Adipose tissue (tissue), 3 donors: ENCODE data around the gene ARHGEF17. TPM values are rescaled to one million over a fixed set of nuclear protein-coding genes. Genes with fewer than 3 reads are reported as not detected.

Experiments
- H3K27ac ChIP-seq: one replicate; pipeline ENCODE4 v1.5.1; 2013; ENCODE audit warnings: low read depth, low read length
- WGBS, 3 donors: extraction: QIAGEN DNeasy Blood & Tissue Kit; methylation state at CpG; one replicate each; pipeline ENCODE4 v1.1.7; 2013; 5-methylcytosine and 5-hydroxymethylcytosine counted together
- polyA plus RNA-seq, 3 donors: library from polyadenylated mRNA; stranded (reverse); fragments of 200-250 nt; gene quantifications; one replicate each; pipeline ENCODE4 v1.2.3, GENCODE V29; 2013
- donor health status: healthy with polysubstance abuse.
- donor health status: Bipolar disorder and iron deficiency.
- donor health status: healthy.

ARHGEF17 gene
- polyA plus RNA-seq, 3 donors: 11.1 to 35.5 (median 31.2) TPM

DNA sequence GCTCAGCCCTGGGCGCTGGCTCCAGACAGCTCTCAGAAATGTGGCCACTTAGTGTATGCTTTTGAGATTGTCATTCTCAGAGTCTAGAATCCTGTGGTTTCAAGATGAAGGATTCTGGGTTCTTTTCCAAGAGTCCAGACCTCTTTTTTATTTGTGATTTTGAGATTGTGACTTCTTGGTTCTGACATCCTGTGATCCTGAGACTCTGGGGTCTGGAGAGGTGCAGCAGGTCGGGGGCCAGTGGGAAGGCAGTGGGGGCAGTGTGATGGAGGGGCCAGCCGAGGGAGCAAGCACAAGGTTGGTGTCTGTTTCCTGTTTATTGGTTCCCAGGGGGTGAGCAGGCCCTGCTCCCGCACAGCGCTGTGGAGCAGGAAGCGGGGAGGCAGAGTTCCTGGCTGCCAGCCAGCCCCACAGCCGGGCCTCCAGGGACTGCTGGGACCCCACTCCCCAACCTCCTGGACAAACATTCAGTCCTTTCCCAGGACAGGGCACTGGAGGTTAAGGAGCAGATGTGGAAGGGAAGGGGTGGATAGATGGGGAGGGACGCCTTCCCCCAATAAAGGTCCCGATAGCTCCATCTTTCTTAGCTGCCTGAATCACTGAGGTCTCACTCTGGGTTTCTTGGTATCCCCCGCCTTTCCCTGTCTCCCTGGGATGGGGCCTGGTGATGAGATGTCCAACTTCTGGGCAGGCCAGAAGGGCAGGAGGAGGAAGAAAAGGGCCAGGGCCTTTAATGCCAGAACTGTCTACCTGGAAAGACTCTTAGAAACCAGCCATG is 13.7 kb downstream of the ARHGEF17 start:
- 19 to 59% (median 20%) methylated on average over 10 of the region's 10 CpGs for WGBS, 3 donors
- H3K27ac ChIP-seq: no peak overlapping the region

DNA sequence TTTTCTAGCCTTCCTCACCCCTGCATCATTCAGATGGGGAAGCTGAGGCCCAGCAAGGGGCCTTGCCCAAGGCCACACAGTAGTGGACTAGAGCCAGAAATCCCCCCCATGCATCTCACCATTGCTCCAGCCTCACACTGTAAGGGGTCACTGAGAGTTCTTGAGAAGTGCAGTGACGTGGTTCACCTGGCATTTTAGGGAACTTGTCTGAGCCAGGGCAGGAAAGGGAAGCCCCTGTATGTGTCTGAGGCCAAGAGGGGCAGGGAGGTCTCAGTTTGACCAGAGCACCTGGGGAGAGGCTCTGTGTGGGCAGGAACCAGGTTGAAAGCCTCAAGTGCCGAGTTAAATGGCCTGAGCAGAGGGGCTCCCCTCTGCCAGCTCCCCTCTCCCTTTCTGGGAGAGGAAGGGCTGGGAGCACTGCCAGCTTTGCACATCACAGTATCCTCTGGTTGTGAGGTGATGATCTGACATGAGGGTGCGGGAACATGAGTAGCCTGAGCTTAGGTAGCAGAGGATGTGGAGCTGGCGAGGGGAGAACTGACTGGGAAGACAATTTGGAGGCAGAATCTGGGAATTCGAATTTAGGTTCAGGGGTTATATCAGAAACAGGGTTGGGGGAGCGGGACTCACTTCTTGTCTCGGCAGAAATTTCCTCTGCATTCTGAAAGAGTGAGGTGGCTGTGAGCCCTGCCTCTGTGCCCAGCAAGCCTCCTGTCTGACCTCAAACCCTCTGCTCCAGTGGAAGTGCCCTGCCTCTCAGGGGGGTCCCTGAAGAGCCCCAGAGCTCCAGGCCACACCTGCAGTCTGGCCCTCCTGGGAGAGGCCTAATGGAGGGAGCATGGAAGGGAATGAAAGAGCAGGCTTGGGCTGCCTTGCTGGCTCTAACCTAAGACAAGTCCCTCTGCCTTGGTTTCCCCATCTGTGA is 14.6 kb downstream of the ARHGEF17 start:
- no peak overlapping the region for H3K27ac ChIP-seq
- WGBS, 3 donors: 51 to 87% (median 66%) methylated on average over 7 of the region's 7 CpGs

DNA sequence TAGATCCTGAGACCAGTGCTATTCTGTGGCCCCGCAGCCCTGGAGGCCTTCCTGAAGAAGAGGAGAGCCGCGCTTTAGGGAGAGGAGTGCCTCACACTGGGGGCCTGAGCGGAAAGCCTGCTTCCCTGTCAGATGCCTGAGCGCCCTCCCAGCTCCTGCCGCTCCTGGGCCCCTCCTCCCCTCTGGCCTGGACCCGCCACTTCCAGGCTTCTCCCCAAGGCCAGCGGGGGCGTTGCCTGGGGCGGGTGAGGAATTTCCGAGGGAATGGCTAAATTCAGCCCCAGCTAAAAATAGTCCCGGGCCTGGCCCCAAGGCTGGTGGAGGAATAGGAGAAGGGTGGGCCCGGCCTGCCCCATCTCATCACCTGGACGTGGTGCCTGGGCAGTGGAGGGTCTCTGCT is 15.4 kb downstream of the ARHGEF17 start:
- WGBS, 3 donors: 18 to 39% (median 32%) methylated on average over 12 to 14 of the region's 14 CpGs

GRCh38 chr11:73324116-73324515 is 16.0 kb downstream of the ARHGEF17 start:
- WGBS, 3 donors: 67 to 71% (median 67%) methylated on average over 9 of the region's 9 CpGs
- no peak overlapping the region for H3K27ac ChIP-seq

More for the DNA sequence above, 15.4 kb downstream of the ARHGEF17 start:
- H3K27ac ChIP-seq: no peak overlapping the region

GRCh38 chr11:73324665-73325035 is 16.6 kb downstream of the ARHGEF17 start:
- H3K27ac ChIP-seq: no peak overlapping the region
- 88 to 90% (median 90%) methylated on average over 2 of the region's 2 CpGs for WGBS, 3 donors

GRCh38 chr11:73325036-73325981 is 17.2 kb downstream of the ARHGEF17 start:
- WGBS, 3 donors: 68 to 84% (median 78%) methylated on average over 13 of the region's 13 CpGs
- peak overlapping the region; percentile 2 for H3K27ac ChIP-seq

DNA sequence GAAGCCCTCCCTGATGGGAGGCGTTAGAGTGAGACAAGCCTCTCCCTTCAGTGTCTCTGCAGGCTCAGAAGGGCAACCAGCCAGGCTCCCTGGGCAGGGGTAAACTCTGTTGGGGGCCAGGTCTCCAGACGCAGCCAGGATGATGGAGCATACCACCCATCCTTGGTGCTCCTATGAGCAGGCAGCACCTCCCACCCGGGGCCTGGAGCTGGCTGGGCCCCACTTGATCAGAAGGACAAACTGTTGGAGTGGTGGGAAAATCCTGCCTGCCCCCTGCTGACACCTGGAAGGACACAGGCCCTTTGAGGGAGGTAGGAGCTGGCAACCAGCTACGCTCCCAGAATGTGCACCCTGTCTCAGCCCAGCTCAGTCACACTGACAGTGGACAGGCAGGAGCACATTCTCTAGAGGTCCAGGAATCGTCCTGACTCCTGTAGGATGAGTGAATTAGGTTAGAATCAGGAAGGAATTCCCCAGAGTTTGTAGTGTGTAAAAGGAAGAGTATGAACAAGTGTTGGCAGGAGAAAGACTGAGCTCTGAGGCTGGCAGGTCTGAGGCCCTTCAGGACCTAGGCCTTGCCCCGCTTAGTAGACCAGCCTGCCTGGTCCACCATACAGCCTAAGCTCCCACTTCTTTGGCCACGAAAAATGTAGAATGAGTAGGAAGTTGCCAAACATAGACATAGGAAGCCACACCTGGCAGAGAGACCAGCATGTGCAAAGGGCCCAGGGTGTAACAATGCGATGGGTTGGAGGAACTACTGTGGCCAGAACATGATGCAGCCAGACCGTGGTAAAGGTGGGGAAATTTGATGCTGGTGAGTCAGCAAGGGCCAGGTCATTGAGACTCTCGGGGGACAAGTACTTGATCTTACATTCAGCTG is 19.1 kb downstream of the ARHGEF17 start:
- 57 to 64% (median 64%) methylated on average over 10 of the region's 10 CpGs for WGBS, 3 donors

DNA sequence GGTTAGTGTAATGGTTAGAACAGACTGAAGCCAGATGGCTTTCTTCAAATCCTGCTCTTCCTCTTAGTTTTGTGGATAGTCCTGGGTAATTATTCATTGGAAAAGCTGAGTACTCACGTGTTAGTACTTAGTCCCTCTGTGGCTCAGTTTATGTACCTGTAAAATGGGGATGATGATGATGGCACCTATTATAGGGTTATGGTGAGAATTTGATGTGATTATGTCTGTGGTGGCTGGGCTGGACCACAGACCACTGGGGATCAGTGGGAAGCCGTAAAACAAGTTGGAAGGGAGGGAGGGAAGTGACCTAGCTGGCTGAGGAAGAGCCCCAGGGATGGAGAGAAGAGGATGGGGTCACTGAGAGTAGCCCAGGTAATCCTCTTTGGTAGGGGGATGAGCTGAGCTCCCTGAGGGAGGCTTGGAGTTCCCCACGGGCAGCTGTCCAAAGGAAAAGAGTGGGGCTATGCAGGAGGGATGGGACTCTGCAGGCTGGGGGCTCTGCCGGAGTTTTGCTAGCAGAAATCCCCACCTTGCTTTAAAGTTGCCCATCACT is 19.8 kb downstream of the ARHGEF17 start:
- no peak overlapping the region for H3K27ac ChIP-seq
- 59 to 85% (median 77%) methylated on average over 4 of the region's 4 CpGs for WGBS, 3 donors

More for the DNA sequence above, 19.1 kb downstream of the ARHGEF17 start:
- no peak overlapping the region for H3K27ac ChIP-seq

DNA sequence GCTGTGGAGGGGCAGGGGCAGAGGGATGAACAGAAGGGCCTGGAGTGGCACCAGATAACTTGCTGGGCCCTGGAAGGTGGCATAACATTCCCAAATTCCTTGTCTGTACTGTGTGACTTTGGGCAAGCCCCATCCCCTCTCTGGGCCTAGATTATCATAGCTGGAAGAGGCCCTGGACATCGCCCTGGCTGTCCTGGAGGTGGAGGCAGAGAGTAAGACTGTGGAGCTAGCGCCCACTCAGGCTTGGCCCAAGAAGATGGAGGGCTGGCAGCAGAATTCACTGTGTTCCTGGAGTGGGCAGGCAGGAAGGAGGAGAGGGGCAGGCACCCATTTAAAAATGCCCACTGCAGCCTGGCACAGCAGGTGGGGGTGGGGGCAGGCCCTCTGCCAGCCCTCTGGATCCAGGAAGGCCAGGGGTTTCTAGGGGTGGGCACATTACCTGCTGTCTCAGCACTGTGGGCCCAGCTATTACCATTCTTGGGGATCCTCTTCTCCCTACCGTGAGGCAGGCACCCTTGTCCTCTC is 22.6 kb downstream of the ARHGEF17 start:
- WGBS, 3 donors: 65 to 76% (median 66%) methylated on average over 3 of the region's 3 CpGs
- H3K27ac ChIP-seq: no peak overlapping the region

DNA sequence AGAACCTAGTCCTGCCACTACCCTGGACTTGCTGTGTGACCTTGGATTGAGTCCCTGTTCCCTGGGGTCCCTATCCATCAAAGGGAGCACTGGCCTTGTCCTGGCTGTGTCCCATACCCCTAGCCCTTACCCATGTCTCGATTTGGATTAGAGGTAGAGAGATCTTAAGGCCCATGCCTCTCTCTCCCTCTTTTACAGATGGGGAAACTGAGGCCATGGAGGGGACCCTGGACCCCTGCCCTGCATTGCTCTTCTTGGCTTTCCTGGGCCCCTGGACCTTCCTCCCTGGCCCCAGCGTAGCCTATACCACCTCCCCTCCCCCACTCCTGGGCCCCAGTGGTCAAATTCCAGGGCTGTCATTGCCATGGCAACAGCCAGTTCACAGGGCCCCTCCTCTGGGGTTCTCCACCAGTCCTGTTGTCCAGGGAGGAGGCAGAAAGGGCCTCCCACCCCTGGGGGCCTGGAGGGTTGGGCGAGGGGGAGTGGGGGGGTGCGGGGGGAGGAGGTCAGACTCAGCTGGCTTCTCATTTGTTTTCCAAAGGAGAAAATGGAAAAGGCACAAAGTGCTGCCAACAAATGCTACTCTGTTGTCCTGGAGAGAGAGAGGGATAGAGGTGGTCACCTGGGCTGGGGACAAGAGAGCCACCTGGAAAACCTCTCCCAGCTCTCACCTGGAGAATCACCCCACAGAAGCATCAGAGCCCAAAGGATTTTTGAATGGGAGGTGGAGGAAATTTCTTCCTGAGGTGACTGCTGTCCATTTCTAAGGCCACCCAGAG is 23.3 kb downstream of the ARHGEF17 start:
- no peak overlapping the region for H3K27ac ChIP-seq
- WGBS, 3 donors: 42 to 58% (median 57%) methylated on average over 4 of the region's 4 CpGs

- WGBS, 3 donors: 85 to 91% (median 90%) methylated on average over 11 of the region's 11 CpGs
- no peak overlapping the region for H3K27ac ChIP-seq
These were observed 25.1 kb downstream of the ARHGEF17 start for GRCh38 chr11:73333173-73333572.

DNA sequence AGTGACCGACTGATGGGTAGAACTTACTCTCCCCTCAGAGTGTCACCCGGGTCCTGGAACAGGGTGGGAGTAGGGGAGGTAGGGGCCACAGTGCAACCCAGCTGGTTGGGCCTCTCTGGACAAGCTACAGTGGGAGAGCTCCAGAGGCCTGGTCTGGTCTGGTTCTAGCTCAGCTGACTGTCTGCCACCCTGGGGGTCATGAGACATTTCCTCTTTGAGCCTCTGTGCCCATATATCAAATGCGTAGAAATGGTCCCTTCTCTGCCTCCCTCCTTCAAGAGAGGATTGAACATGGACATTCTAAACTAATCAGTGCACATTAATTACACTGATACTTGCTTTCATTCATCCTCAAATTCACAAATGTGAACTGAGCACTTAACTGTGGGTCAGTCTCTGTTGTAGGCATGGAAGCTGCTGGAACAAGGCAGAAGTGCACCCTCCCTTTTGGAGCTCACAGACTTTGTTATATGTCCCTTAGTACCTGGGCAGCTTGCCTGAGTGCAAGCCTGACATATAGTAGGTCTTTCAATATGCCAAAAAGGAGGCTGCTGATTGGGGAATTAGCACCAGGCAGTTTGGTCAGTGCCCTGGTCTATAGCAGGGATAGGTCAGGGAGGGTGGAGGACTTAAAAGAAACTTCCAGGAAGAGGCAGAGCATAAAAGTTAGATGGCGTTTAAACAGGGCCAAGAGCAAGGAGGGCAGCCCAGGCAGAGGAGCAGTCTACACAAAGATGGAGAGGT is 25.7 kb downstream of the ARHGEF17 start:
- 78 to 80% (median 80%) methylated on average over 4 of the region's 4 CpGs for WGBS, 3 donors
- no peak overlapping the region for H3K27ac ChIP-seq

DNA sequence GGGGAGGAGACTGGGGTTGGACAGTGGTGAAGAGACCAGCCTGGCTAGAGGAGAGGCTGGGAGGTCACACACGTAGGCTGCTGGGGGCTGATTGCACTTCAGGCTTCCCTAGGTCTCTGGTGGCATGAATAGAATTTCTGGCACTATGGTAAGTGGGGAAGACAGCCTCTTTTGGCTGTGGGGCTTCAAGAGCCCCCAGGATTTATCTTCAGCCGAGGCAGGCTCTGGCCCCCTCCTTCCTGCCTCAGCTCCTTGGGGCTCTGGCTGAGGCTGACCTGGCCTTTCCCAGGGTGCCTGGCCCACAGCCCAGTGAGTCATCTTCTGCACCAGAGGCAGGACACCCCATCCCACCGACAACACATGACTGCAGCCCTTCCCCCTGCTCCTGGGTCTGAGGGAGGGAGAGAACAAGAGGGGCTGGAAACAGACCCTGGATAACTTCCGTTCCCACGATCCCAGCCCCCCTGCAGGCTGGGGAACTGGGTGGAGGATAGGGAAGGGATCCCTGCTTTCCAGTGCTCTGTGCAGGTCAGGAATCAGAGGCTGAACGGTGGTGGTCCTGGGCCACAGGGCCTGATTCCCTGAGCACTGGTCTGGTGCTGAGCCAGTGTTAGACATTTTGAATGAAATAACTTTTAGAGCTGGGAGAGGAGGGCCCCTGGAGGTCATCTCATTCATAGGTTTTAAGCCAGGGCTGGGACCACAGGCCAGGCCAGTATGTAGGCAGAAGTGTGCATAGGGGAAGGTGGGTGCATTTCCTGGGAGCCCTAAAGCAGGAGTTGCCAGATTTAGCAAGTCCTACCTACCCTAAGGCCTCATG is 26.5 kb downstream of the ARHGEF17 start:
- WGBS, 3 donors: 25 to 54% (median 27%) methylated on average over 5 to 6 of the region's 6 CpGs
- H3K27ac ChIP-seq: peak overlapping the region; percentile 21

- WGBS, 3 donors: 10 to 14% (median 14%) methylated on average over 4 of the region's 4 CpGs
- H3K27ac ChIP-seq: no peak overlapping the region
These were observed 27.3 kb downstream of the ARHGEF17 start for GRCh38 chr11:73335204-73335923.
